Endodermal cell (in vitro differentiated cells): ENCODE results near the gene HID1. TPM values are rescaled to one million over a fixed set of nuclear protein-coding genes. Genes with fewer than 3 reads are reported as not detected.

Experiments
- DNase-seq: peaks from one replicate; pipeline ENCODE4 v3.0.0-alpha.2; 2017
- H3K27ac ChIP-seq: 2 replicates; pipeline ENCODE4 v1.5.1; 2013; ENCODE audit warnings: mild to moderate bottlenecking, low read depth, low read length, moderate library complexity
- H3K27me3 ChIP-seq: 2 replicates; pipeline ENCODE4 v1.6.1; 2013; ENCODE audit warnings: mild to moderate bottlenecking, low read length, moderate library complexity; ENCODE audit not compliant: insufficient read depth, control insufficient read depth, poor library complexity, severe bottlenecking
- H3K36me3 ChIP-seq: 2 replicates; pipeline ENCODE4 v1.7.0; 2013; ENCODE audit warnings: mild to moderate bottlenecking, low read length, moderate library complexity; ENCODE audit not compliant: control insufficient read depth, insufficient read depth
- H3K4me1 ChIP-seq: one replicate; pipeline ENCODE4 v1.7.0; 2013; ENCODE audit warnings: low read length; ENCODE audit not compliant: control insufficient read depth, insufficient read depth
- H3K4me3 ChIP-seq: 2 replicates; pipeline ENCODE4 v1.5.1; 2013; ENCODE audit warnings: mild to moderate bottlenecking, low read length, moderate library complexity
- H3K9ac ChIP-seq: 2 replicates; pipeline ENCODE4 v1.6.1; 2013; ENCODE audit warnings: mild to moderate bottlenecking, low read length, moderate library complexity; ENCODE audit not compliant: poor library complexity, severe bottlenecking; ENCODE audit errors: extremely low read depth
- H3K9me3 ChIP-seq: 2 replicates; pipeline ENCODE4 v1.6.1; 2013; ENCODE audit warnings: mild to moderate bottlenecking, low read length, moderate library complexity; ENCODE audit not compliant: control insufficient read depth
- H3K27ac Mint-ChIP-seq: 2 replicates; pipeline ENCODE4 v1.8.0; 2020; ENCODE audit warnings: mixed read lengths
- H3K27me3 Mint-ChIP-seq: 2 replicates; pipeline ENCODE4 v1.8.0; 2021; ENCODE audit warnings: mild to moderate bottlenecking, mixed read lengths; ENCODE audit not compliant: insufficient read depth
- H3K36me3 Mint-ChIP-seq: 2 replicates; pipeline ENCODE4 v1.8.0; 2020; ENCODE audit warnings: low read depth, mixed read lengths
- H3K4me1 Mint-ChIP-seq: 2 replicates; pipeline ENCODE4 v1.8.0; 2020; ENCODE audit warnings: mixed read lengths
- H3K4me3 Mint-ChIP-seq: 2 replicates; pipeline ENCODE4 v1.8.0; 2020; ENCODE audit warnings: mild to moderate bottlenecking, moderate library complexity, mixed read lengths
- H3K9me3 Mint-ChIP-seq: 2 replicates; pipeline ENCODE4 v1.8.0; 2020; ENCODE audit warnings: mild to moderate bottlenecking, mixed read lengths
- CTCF ChIP-seq: fragments of 200-600 bp; sonication (generic); conservative IDR thresholded peaks from 2 replicates; pipeline ENCODE4 v1.5.0; 2021; ENCODE audit warnings: antibody characterized with exemption, mild to moderate bottlenecking
- WGBS, 2 experiments: methylation state at CpG; one replicate each; pipeline versions ENCODE4 v1.1.5 to v1.1.7; 2013; ENCODE audit warnings: missing lambda C conversion rate in 2 of 2, mixed read lengths in 1 of 2; ENCODE audit not compliant: insufficient coverage in 1 of 2, insufficient read length in 1 of 2; 5-methylcytosine and 5-hydroxymethylcytosine counted together
- total RNA-seq, 2 donors: library from RNA; stranded (reverse); fragmentation: NEBNext Ultra II Directional in 1 of 2; extraction: Animal tissue kit (Norgen Biotek cat#: 25700) in 1 of 2; gene quantifications; 2 replicates in 1 of 2; 3 replicates in 1 of 2; pipeline ENCODE4 v1.2.1, GENCODE V29; 2021

Gene HID1
- total RNA-seq, 2 donors from 2014 or later: 7.6 to 11.4 TPM

GRCh38 chr17:74937064-74938051, 35.2 kb downstream of the HID1 start:
- TF ChIP-seq CTCF: no peak
- H3K27me3 Mint-ChIP-seq: peaks cover 87% of the 10 kb centered on the region
- Histone ChIP-seq H3K27ac (no peak overlapping the region), H3K36me3 (no peaks in the 10 kb centered on the region), H3K4me3 (no peak overlapping the region), H3K9me3 (no peaks in the 10 kb centered on the region), H3K9ac (no peak overlapping the region), H3K4me1 (no peaks in the 10 kb centered on the region), H3K27me3 (peaks cover 96% of the 10 kb centered on the region)
- H3K4me3 Mint-ChIP-seq: no peak overlapping the region
- no peak overlapping the region for H3K27ac Mint-ChIP-seq
- no peaks in the 10 kb centered on the region for H3K9me3 Mint-ChIP-seq
- H3K4me1 Mint-ChIP-seq: no peaks in the 10 kb centered on the region
- no peaks in the 10 kb centered on the region for H3K36me3 Mint-ChIP-seq
- DNase-seq: peak; percentile 82
- 31 to 56% methylated on average over 8 to 11 of the region's 11 CpGs for WGBS, 2 experiments

GRCh38 chr17:74936470-74936799, 36.1 kb downstream of the HID1 start:
- no peak overlapping the region for H3K9ac ChIP-seq
- Mint-ChIP-seq H3K9me3 (no peaks in the 10 kb centered on the region), H3K4me1 (no peaks in the 10 kb centered on the region)

More at GRCh38 chr17:74936470-74936799, 36.1 kb downstream of the HID1 start:
- Histone ChIP-seq H3K4me3 (no peak overlapping the region), H3K4me1 (no peaks in the 10 kb centered on the region), H3K36me3 (no peaks in the 10 kb centered on the region), H3K27ac (no peak overlapping the region), H3K27me3 (peaks cover 97% of the 10 kb centered on the region), H3K9me3 (no peaks in the 10 kb centered on the region)
- H3K36me3 Mint-ChIP-seq: no peaks in the 10 kb centered on the region
- no peak for DNase-seq
- H3K27ac Mint-ChIP-seq: no peak overlapping the region
- peaks cover 84% of the 10 kb centered on the region for H3K27me3 Mint-ChIP-seq
- no peak for TF ChIP-seq CTCF
- H3K4me3 Mint-ChIP-seq: no peak overlapping the region
- WGBS, 2 experiments: 27 to 46% methylated on average over 6 to 12 of the region's 12 CpGs
